ENCODE results near the gene TBC1D21.

Gene TBC1D21

GRCh38 chr15:73862276-73862675 lies 11.1 kb upstream of the TBC1D21 start:
- no peak for DNase-seq (ENCODE audit: low spot score)

GRCh38 chr15:73865379-73865778 lies 8.0 kb upstream of the TBC1D21 start:
- no peak for DNase-seq (ENCODE audit: low spot score)

DNA sequence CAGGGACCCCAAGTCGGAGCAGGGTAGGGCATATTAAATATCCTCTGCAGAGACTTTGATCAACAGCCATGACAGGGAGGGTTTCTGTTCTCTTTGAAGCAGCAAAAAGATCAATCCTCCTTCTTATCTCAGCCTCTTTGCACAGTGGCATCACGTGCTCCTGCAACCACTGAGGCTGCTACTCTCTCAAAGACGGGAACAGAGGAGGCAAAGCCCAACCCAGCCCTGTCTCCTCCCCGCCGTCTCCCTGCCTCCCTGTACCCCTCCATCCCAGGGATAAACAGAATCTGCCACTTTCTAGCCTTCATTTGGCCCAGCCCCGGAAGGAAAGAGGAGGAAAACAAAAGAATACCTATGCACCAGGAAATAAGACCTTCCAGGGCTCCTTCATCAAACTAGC lies 7.5 kb upstream of the TBC1D21 start:
- no peak for DNase-seq (ENCODE audit: low spot score)

DNA sequence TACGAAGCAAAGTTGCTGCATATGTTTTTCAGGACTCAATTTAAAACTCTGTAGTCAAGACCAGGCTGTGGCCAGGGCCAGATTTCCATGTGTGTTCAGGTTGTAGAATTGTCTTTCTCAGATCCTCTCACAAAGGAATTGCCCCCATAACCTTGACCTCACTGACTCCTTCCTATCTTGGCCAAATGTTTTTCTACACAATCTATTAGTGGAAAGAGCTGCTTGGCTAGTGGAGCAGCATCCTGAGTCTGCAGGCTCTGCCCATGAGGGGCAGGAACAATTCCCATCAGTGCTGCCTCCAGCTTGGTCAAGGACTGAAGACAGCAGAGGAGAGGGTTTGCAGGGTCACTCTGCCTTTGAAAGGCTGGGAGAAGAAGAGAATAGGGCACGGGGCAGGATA lies 6.9 kb upstream of the TBC1D21 start:
- DNase-seq (ENCODE audit: low spot score), result no peak

GRCh38 chr15:73866881-73867410 lies 6.4 kb upstream of the TBC1D21 start:
- no peak for DNase-seq (ENCODE audit: low spot score)

DNA sequence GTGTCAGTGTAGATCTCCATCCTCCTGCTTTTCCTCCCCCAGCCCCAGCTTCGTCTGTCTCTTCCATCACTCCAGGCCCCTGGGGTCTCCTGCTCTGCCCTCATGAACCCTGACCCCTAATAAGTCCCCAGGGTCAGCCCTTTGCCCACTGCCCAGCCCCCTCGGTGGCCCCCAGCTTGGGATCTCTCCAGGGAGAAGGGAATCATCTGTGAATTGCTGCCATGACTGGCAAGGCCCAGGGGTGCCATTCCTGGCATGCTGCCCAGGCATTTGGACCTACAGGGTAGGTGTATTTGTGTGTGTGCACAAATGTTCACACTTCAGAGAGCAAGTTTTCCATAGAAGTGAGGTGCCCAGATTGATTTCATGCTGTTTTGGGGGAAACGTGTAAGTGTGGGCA lies 5.9 kb upstream of the TBC1D21 start:
- no peak for DNase-seq (ENCODE audit: low spot score)

DNA sequence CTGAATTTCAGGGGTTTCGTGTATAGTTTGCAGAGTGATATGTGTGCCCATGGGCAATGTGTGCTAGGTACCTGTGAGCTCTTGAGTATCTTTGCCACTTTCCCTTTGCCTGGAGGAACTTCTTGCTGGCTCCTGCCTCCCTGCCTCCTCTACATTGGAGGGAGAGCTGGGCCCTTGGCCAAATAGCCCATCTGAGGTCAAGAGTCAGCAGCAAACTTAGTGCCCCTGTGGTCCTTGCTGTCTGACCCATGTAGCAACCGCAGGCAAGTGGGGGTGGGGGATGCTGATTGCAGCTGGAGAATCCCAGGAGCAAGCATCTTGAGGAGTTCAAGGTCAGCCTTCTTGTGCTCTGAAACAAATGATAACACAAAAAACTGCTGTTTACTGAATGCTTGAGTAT lies 5.4 kb upstream of the TBC1D21 start:
- no peak for DNase-seq (ENCODE audit: low spot score)

DNA sequence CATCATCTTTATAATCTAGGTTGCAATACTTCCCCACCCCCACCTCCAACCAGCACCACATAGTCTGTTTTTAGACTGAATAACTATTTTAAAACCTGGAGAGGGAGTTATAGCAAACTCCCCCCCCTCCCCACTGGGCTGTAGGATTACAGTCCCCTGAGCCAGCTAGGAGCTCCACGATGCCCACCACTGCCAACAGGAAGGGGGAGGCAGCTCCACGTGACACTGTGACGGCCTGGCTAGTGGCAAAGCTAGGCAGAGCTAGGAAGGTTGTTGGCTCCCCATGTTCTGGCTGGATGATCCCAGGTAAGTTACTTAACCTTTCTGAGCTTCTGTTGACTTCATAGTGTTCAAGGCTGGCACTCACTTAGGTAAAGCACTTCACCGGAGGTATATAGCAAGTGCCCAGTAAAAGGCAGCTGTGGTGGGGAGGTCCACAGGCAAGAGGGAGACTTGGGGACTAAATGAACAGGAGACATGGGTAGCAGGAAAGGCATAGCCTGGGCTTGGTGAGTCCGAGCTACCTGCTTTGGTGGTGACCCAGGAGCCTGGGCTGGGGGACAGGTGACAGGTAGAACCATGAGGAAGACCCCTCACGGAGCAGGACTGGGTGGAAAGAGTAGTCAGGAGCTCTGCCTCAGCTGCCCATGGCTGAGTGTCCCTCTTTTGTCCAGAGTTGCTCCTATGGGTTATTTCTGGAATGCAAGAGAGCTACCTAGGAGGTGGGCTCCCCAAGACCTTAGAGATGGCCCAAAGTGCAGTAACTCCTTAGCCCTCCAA lies 4.0 kb upstream of the TBC1D21 start:
- DNase-seq (ENCODE audit: low spot score), result no peak

- no peak for DNase-seq (ENCODE audit: low spot score)
Observed at GRCh38 chr15:73870700-73871408, 2.5 kb upstream of the TBC1D21 start.

GRCh38 chr15:73872346-73872745 lies 1.0 kb upstream of the TBC1D21 start:
- no peak for DNase-seq (ENCODE audit: low spot score)

GRCh38 chr15:73873889-73874511 lies 636 bp downstream of the TBC1D21 start:
- no peak for DNase-seq (ENCODE audit: low spot score)

DNA sequence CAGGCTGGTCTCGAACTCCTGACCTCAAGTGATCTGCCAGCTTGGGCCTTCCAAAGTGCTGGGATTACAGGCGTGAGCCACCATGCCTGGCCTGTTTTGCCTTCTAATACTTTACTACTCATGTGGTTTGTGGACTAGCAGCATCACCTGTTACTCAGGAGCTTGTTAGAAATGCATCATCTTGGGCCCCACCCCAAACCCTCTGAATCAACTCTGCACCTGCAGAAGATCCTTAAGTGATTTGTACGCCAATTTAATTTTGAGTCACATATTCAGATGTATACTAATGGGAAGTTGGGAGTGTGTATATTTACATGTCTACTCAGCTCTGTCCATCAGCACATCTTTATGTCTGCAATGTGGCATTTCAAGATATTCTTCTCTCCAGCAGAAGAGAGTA lies 6.1 kb downstream of the TBC1D21 start:
- DNase-seq (ENCODE audit: low spot score), result no peak

GRCh38 chr15:73881579-73882320 lies 8.4 kb downstream of the TBC1D21 start:
- DNase-seq (ENCODE audit: low spot score), result no peak

- no peak for DNase-seq (ENCODE audit: low spot score)
Observed at GRCh38 chr15:73882761-73883419, 9.5 kb downstream of the TBC1D21 start.

DNA sequence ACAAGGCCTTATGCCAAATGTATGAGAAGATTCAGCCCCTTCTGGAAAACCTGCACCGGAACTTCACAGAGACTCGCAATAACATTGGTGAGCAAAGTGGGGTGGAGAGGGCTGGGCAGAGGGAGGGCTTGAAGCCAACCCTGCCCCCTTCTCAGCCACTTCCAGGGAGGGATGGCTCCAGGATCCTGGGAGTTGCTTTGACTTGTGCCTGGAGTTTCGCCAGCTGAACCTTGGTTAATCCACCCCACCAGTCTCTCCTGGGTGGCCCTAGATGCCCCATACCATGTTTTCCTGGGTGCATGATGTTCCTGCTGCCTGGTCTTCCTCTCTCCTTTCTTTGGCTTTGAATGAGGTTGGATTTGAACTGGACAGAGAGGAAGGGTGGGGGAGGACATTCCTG lies 10.8 kb downstream of the TBC1D21 start:
- DNase-seq (ENCODE audit: low spot score), result no peak

DNA sequence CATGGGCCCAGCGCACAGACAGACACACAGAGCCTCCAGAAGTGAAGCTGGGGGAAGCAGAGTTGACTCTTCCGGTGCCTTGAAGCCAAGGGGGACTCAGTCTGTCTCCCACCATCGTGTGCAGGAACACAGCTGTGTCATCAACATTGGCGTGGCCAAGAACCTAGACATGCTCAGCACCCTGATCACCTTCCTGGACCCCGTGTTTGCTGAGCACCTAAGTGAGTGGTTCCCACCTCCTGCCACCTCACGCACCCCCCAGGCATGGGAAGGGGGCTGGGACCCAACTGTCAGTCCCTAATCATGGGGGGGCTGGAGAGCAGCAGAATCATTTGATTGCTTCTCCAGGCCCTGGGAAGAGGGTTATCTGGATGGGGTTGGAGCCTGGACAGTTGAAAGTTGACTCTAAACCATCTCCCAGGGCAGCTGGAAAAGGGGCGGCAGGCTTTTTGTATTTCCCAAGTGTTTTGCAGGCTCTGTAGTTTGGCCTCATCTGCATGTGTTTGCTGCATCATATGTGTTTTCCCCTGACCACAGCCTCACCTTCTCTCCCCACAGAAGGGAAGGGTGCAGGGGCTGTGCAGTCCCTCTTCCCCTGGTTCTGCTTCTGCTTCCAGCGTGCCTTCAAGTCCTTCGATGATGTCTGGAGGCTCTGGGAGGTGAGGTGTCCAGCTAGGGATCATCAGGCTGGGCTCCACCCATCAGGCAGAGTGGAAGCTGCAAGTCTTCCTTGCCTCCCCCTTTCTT lies 12.8 kb downstream of the TBC1D21 start:
- DNase-seq (ENCODE audit: low spot score), result no peak

GRCh38 chr15:73886717-73887345 lies 13.5 kb downstream of the TBC1D21 start:
- DNase-seq (ENCODE audit: low spot score), result no peak

- DNase-seq (ENCODE audit: low spot score), result no peak
Observed at GRCh38 chr15:73887481-73887880, 14.1 kb downstream of the TBC1D21 start.

- DNase-seq (ENCODE audit: low spot score), result no peak
Observed at GRCh38 chr15:73888224-73889041, 15.1 kb downstream of the TBC1D21 start.

All from globus pallidus (tissue), 1 donor.